Measurements from ENCODE around the gene ST6GAL1.

ST6GAL1 gene

GRCh38 chr3:187085021-187085666 lies 154.8 kb downstream of the ST6GAL1 start:
- no peak overlapping the region for H3K27ac ChIP-seq

GRCh38 chr3:187085933-187086332 lies 155.6 kb downstream of the ST6GAL1 start:
- H3K27ac ChIP-seq = no peak overlapping the region
- TF ChIP-seq ZFX (IDR thresholded peaks at IDR 0.05) = no peak
- no peak for TF ChIP-seq CTCF (conservative IDR thresholded peaks at IDR 0.05)

More at GRCh38 chr3:187085021-187085666, 154.8 kb downstream of the ST6GAL1 start:
- TF ChIP-seq CTCF (conservative IDR thresholded peaks at IDR 0.05) (no peak), ZFX (IDR thresholded peaks at IDR 0.05) (no peak)

GRCh38 chr3:187086831-187087230 lies 156.5 kb downstream of the ST6GAL1 start:
- TF ChIP-seq ZFX (IDR thresholded peaks at IDR 0.05) = no peak

GRCh38 chr3:187088701-187089100 lies 158.4 kb downstream of the ST6GAL1 start:
- TF ChIP-seq CTCF (conservative IDR thresholded peaks at IDR 0.05) (no peak), ZFX (IDR thresholded peaks at IDR 0.05) (no peak)
- H3K27ac ChIP-seq = no peak overlapping the region

More at GRCh38 chr3:187086831-187087230, 156.5 kb downstream of the ST6GAL1 start:
- no peak overlapping the region for H3K27ac ChIP-seq

GRCh38 chr3:187093320-187093719 lies 163.0 kb downstream of the ST6GAL1 start:
- no peak overlapping the region for H3K27ac ChIP-seq
- TF ChIP-seq ZFX (IDR thresholded peaks at IDR 0.05) = no peak
- no peak for TF ChIP-seq CTCF (conservative IDR thresholded peaks at IDR 0.05)

GRCh38 chr3:187098923-187099512 lies 168.7 kb downstream of the ST6GAL1 start:
- H3K27ac ChIP-seq = no peak overlapping the region
- TF ChIP-seq ZFX (IDR thresholded peaks at IDR 0.05) (no peak), CTCF (conservative IDR thresholded peaks at IDR 0.05) (no peak)

- H3K27ac ChIP-seq = no peak overlapping the region
- TF ChIP-seq ZFX (IDR thresholded peaks at IDR 0.05) = no peak
- TF ChIP-seq CTCF (conservative IDR thresholded peaks at IDR 0.05) = no peak
Measured at GRCh38 chr3:187101184-187102072, 171.1 kb downstream of the ST6GAL1 start.
